Measurements from ENCODE around the gene INTS15. TPM values are rescaled to one million over a fixed set of nuclear protein-coding genes. Genes with fewer than 3 reads are reported as not detected.

The INTS15 gene
- total RNA-seq, 1 donor from 2014 or later = 18.6 TPM

DNA sequence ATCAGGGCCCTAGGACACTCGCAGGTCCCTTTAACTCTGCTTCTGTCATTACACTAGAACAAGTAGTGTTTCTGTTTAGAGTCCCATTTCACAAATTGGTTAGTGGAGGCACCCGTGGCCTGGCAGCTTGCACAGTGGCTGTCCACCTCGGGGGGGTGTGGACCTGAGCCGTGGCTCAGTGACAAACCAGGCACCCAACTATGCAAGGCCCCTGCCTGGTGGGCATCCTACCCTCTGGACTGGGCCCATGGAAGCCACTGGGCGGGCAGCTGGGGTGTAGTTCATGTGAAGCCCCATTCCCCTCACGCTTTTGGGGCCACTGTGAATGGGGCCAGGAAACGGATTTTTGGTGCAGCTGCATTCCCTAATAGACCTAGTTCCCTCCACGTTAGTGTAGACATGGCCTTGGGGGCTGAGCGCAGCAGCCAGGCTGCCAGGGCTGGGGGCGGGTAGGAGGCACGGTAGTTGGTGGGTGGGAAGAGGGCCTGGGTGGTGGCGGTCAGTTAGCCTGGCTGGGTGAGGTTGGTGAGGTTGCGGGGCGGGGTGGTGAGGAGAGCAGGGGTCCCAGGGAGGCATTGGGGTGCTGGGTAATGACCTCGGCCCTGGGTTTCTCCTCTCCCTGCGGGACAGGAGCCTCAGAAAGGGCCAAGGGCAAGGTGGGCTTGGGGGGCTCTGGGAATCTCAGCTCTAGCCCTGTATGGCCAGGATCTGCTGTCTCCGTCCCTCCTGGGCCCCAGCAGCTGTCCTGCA, 66.0 kb downstream of the INTS15 start:
- FAIRE-seq (no peak), DNase-seq (ENCODE audit: low read depth) (no peak)
- H3K27ac Mint-ChIP-seq (ENCODE audit: unreplicated experiment) = no peak overlapping the region
- no peaks in the 10 kb centered on the region for H3K27me3 Mint-ChIP-seq (ENCODE audit: low read depth, unreplicated experiment)
- peaks cover 11% of the 10 kb centered on the region for H3K9me3 Mint-ChIP-seq (ENCODE audit: unreplicated experiment)
- no peak for TF ChIP-seq EZH2 (IDR thresholded peaks at IDR 0.05; ENCODE audit: insufficient read depth, low read length)
- TF ChIP-seq, protein P1, sequence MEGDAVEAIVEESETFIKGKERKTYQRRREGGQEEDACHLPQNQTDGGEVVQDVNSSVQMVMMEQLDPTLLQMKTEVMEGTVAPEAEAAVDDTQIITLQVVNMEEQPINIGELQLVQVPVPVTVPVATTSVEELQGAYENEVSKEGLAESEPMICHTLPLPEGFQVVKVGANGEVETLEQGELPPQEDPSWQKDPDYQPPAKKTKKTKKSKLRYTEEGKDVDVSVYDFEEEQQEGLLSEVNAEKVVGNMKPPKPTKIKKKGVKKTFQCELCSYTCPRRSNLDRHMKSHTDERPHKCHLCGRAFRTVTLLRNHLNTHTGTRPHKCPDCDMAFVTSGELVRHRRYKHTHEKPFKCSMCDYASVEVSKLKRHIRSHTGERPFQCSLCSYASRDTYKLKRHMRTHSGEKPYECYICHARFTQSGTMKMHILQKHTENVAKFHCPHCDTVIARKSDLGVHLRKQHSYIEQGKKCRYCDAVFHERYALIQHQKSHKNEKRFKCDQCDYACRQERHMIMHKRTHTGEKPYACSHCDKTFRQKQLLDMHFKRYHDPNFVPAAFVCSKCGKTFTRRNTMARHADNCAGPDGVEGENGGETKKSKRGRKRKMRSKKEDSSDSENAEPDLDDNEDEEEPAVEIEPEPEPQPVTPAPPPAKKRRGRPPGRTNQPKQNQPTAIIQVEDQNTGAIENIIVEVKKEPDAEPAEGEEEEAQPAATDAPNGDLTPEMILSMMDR (IDR thresholded peaks at IDR 0.05; ENCODE audit: insufficient read depth, low read depth, low read length) = no peak
- H3K9ac ChIP-seq (ENCODE audit: low read length) = no peak overlapping the region
- no peak overlapping the region for H3K4me2 ChIP-seq (ENCODE audit: low read length)
- no peaks in the 10 kb centered on the region for H3K4me1 ChIP-seq (ENCODE audit: insufficient read depth, low read length)
- H2AFZ ChIP-seq (ENCODE audit: low read depth, low read length) = no peak overlapping the region
- H3K36me3 Mint-ChIP-seq (ENCODE audit: low read depth, unreplicated experiment) = peaks cover 32% of the 10 kb centered on the region
- no peak overlapping the region for H3K4me3 Mint-ChIP-seq (ENCODE audit: unreplicated experiment)
- H3K36me3 ChIP-seq (ENCODE audit: insufficient read depth, low read length) = no peaks in the 10 kb centered on the region
- no peak overlapping the region for H3K4me3 ChIP-seq (ENCODE audit: insufficient read depth, low read depth, low read length)
- peaks cover 7% of the 10 kb centered on the region for H3K4me1 Mint-ChIP-seq (ENCODE audit: low read depth, unreplicated experiment)
- no peak overlapping the region for H3K27ac ChIP-seq (ENCODE audit: low read depth, low read length)
- peaks cover 3% of the 10 kb centered on the region for H4K20me1 ChIP-seq (ENCODE audit: insufficient read depth, low read length)
- peaks cover 4% of the 10 kb centered on the region for H3K9me3 ChIP-seq (ENCODE audit: insufficient read depth, low read depth, low read length)
- H3K79me2 ChIP-seq (ENCODE audit: insufficient read depth, low read length) = no peaks in the 10 kb centered on the region
- no peaks in the 10 kb centered on the region for H3K27me3 ChIP-seq (ENCODE audit: insufficient read depth, low read length)

DNA sequence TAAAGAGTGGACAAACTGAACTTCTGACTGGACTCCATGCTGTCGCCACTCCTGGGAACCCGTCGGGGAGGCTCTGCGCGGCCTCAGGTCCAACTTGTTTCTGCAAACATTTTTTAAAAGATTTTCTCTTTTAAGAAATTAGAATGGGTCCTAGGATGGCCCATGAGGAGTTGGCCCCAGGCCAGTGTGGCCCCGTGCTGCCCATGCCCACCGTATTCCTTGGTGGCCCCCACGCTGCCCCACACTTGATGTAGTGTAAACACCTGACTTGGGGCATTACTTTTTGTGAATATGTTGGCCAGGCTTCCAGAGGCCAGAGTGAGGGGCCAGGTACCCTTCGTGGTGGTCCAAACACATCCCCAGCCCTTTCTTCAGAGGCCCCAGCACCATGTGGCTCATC, 66.6 kb downstream of the INTS15 start:
- Mint-ChIP-seq H3K9me3 (ENCODE audit: unreplicated experiment) (peaks cover 12% of the 10 kb centered on the region), H3K36me3 (ENCODE audit: low read depth, unreplicated experiment) (peaks cover 29% of the 10 kb centered on the region), H3K4me3 (ENCODE audit: unreplicated experiment) (no peak overlapping the region), H3K27ac (ENCODE audit: unreplicated experiment) (no peak overlapping the region), H3K27me3 (ENCODE audit: low read depth, unreplicated experiment) (peaks cover 2% of the 10 kb centered on the region), H3K4me1 (ENCODE audit: low read depth, unreplicated experiment) (peaks cover 7% of the 10 kb centered on the region)
- DNase-seq (ENCODE audit: low read depth) = no peak
- no peak for FAIRE-seq
- H3K27ac ChIP-seq (ENCODE audit: low read depth, low read length) = no peak overlapping the region
- no peaks in the 10 kb centered on the region for H3K4me1 ChIP-seq (ENCODE audit: insufficient read depth, low read length)
- TF ChIP-seq, protein P1 (IDR thresholded peaks at IDR 0.05; ENCODE audit: insufficient read depth, low read depth, low read length) = no peak
- TF ChIP-seq EZH2 (IDR thresholded peaks at IDR 0.05; ENCODE audit: insufficient read depth, low read length) = no peak
- no peaks in the 10 kb centered on the region for H3K79me2 ChIP-seq (ENCODE audit: insufficient read depth, low read length)
- H2AFZ ChIP-seq (ENCODE audit: low read depth, low read length) = no peak overlapping the region
- peaks cover 4% of the 10 kb centered on the region for H3K9me3 ChIP-seq (ENCODE audit: insufficient read depth, low read depth, low read length)
- no peak overlapping the region for H3K4me3 ChIP-seq (ENCODE audit: insufficient read depth, low read depth, low read length)
- no peaks in the 10 kb centered on the region for H4K20me1 ChIP-seq (ENCODE audit: insufficient read depth, low read length)
- no peak overlapping the region for H3K4me2 ChIP-seq (ENCODE audit: low read length)
- H3K9ac ChIP-seq (ENCODE audit: low read length) = no peak overlapping the region
- no peaks in the 10 kb centered on the region for H3K36me3 ChIP-seq (ENCODE audit: insufficient read depth, low read length)
- H3K27me3 ChIP-seq (ENCODE audit: insufficient read depth, low read length) = no peaks in the 10 kb centered on the region

Other genes starting within 250 kb of the INTS15 start
- 23.9 and 25.1 TPM in 2 replicates for gene FAM220A, start 241.1 kb upstream of the INTS15 start, total RNA-seq
- 322 and 340 TPM in 2 replicates for gene RAC1, start 215.5 kb upstream of the INTS15 start, total RNA-seq
- 21.9 and 28.3 TPM in 2 replicates for gene DAGLB, start 142.1 kb upstream of the INTS15 start, total RNA-seq
- gene KDELR2, start 105.9 kb upstream of the INTS15 start, total RNA-seq = 336 and 362 TPM in 2 replicates
- 0.07 and 0.09 TPM in 2 replicates for gene GRID2IP, start 38.6 kb upstream of the INTS15 start, total RNA-seq
- 33.2 and 36.0 TPM in 2 replicates for gene ZDHHC4, start 12.6 kb upstream of the INTS15 start, total RNA-seq
- gene ZNF853, start 25.6 kb downstream of the INTS15 start, total RNA-seq = 4.9 and 5.0 TPM in 2 replicates
- gene ZNF316, start 47.3 kb downstream of the INTS15 start, total RNA-seq = 20.5 and 22.8 TPM in 2 replicates
- 19.0 and 21.1 TPM in 2 replicates for gene ZNF12, start 116.9 kb downstream of the INTS15 start, total RNA-seq
- 0.29 and 0.59 TPM in 2 replicates for gene RSPH10B2, start 164.1 kb downstream of the INTS15 start, total RNA-seq
- 54.4 and 61.2 TPM in 2 replicates for gene CCZ1B, start 236.3 kb downstream of the INTS15 start, total RNA-seq

Measured in astrocyte (in vitro differentiated cells and primary cell).